Endothelial cell of umbilical vein (primary cell): ENCODE results near the gene DHRS9. TPM values are rescaled to one million over a fixed set of nuclear protein-coding genes. Genes with fewer than 3 reads are reported as not detected.

Source experiments
- BruUV-seq: library from RNA; stranded (reverse); fragments of 400-500 nt; replicated peaks from 2 replicates; lab custom pipeline; 2021; lab: Mats Ljungman, UMichigan
- CTCF ChIA-PET: fragments of 300-600, 350-600 bp; sonication (Branson Sonifier 250); formaldehyde crosslinking; loops from one replicate; lab custom pipeline; 2021; ENCODE audit warnings: antibody characterized with exemption, inconsistent platforms; lab: Charles Lee
- POLR2A ChIA-PET: fragments of 300-600, 350-600 bp; sonication (Branson Sonifier 250); formaldehyde crosslinking; loops from one replicate; lab custom pipeline; 2021; ENCODE audit warnings: antibody characterized with exemption, inconsistent platforms; lab: Charles Lee
- DNase-seq: peaks from one replicate; pipeline ENCODE4 v3.0.0-alpha.2; 2011; ENCODE audit warnings: low read depth, low spot score
- FAIRE-seq: peaks from 2 replicates; lab custom pipeline; 2011; peaks lifted over from hg19 to GRCh38; lab: Jason Lieb, UNC
- H2AFZ ChIP-seq: 2 replicates; pipeline ENCODE4 v1.6.0; 2012; ENCODE audit warnings: low read depth, low read length, control low read depth, inconsistent platforms
- H3K27ac ChIP-seq: 2 replicates; pipeline ENCODE4 v1.5.1; 2011; ENCODE audit warnings: low read depth, mild to moderate bottlenecking, control low read depth, low read length, moderate library complexity; ENCODE audit not compliant: insufficient read depth
- H3K27me3 ChIP-seq, 2 experiments: 2 replicates each; pipeline versions ENCODE4 v1.6.0 to v1.6.1; 2011; ENCODE audit warnings: low read length in 2 of 2, mixed read lengths in 1 of 2; ENCODE audit not compliant: control insufficient read depth in 2 of 2, insufficient read depth in 2 of 2
- H3K36me3 ChIP-seq, 2 experiments: 2 replicates in 1 of 2; 3 replicates in 1 of 2; pipeline ENCODE4 v1.5.1; 2011; ENCODE audit warnings: low read length in 2 of 2, mild to moderate bottlenecking in 1 of 2, moderate library complexity in 1 of 2; ENCODE audit not compliant: control insufficient read depth in 2 of 2, insufficient read depth in 2 of 2; ENCODE audit errors: extremely low read depth in 1 of 2
- H3K4me1 ChIP-seq: 3 replicates; pipeline ENCODE4 v1.5.1; 2011; ENCODE audit warnings: mild to moderate bottlenecking, low read length; ENCODE audit not compliant: control insufficient read depth, insufficient read depth; ENCODE audit errors: extremely low read depth
- H3K4me2 ChIP-seq: 2 replicates; pipeline ENCODE4 v1.6.1; 2011; ENCODE audit warnings: low read length, control low read depth, mixed read lengths; ENCODE audit not compliant: insufficient read depth
- H3K4me3 ChIP-seq, 3 experiments: fragments of 200-600 bp in 1 of 3; sonication (generic), shearing (Covaris generic) in 1 of 3; replicated peaks in 1 of 3; 2 replicates each; pipeline ENCODE4 v1.5.1; 2011 to 2016; ENCODE audit warnings: control low read depth in 3 of 3, low read length in 3 of 3, mild to moderate bottlenecking in 2 of 3, inconsistent platforms in 1 of 3, low read depth in 1 of 3, moderate library complexity in 1 of 3; ENCODE audit not compliant: insufficient read depth in 1 of 3
- H3K79me2 ChIP-seq: 2 replicates; pipeline ENCODE4 v1.6.0; 2012; ENCODE audit warnings: low read length, inconsistent platforms; ENCODE audit not compliant: control insufficient read depth, insufficient read depth
- H3K9ac ChIP-seq: replicated peaks from 2 replicates; pipeline ENCODE3; 2011; ENCODE audit warnings: low read length, control low read depth; ENCODE audit not compliant: insufficient read depth; ENCODE audit errors: extremely low read depth
- H3K9me1 ChIP-seq: replicated peaks from 3 replicates; pipeline ENCODE4 v1.6.0; 2011; ENCODE audit warnings: mild to moderate bottlenecking, low read length; ENCODE audit not compliant: control insufficient read depth, insufficient read depth; ENCODE audit errors: extremely low read depth
- H3K9me3 ChIP-seq: replicated peaks from 2 replicates; pipeline ENCODE4 v1.5.1; 2012; ENCODE audit warnings: low read length, inconsistent platforms; ENCODE audit not compliant: control insufficient read depth, insufficient read depth
- H4K20me1 ChIP-seq: replicated peaks from 2 replicates; pipeline ENCODE3; 2011; ENCODE audit warnings: mild to moderate bottlenecking, low read length; ENCODE audit not compliant: control insufficient read depth, insufficient read depth; ENCODE audit errors: extremely low read depth
- CTCF ChIP-seq, 2 donors: IDR thresholded peaks; 1 replicate in 1 of 2; 2 replicates in 1 of 2; pipeline ENCODE4 v1.5.1; 2011; ENCODE audit warnings: low read length in 2 of 2, mild to moderate bottlenecking in 2 of 2, moderate library complexity in 2 of 2, control low read depth in 1 of 2, inconsistent platforms in 1 of 2, low read depth in 1 of 2; ENCODE audit not compliant: insufficient read depth in 1 of 2; ENCODE audit errors: extremely low read depth in 1 of 2
- EZH2 ChIP-seq: IDR thresholded peaks from 2 replicates; pipeline ENCODE4 v1.6.1; 2012; ENCODE audit warnings: borderline replicate concordance, low read depth, mild to moderate bottlenecking, moderate library complexity, low read length, inconsistent platforms; ENCODE audit not compliant: severe bottlenecking
- FOS ChIP-seq: IDR thresholded peaks from 2 replicates; pipeline ENCODE4 v1.6.1; 2011; ENCODE audit warnings: mild to moderate bottlenecking, low read length, moderate library complexity, borderline replicate concordance; ENCODE audit not compliant: insufficient read depth
- GATA2 ChIP-seq: IDR thresholded peaks from 2 replicates; pipeline ENCODE4 v1.7.0; 2011; ENCODE audit warnings: low read depth, mild to moderate bottlenecking, moderate library complexity, mixed read lengths, low read length; ENCODE audit not compliant: insufficient read length, insufficient read depth
- JUN ChIP-seq: IDR thresholded peaks from 2 replicates; pipeline ENCODE4 v1.6.1; 2011; ENCODE audit warnings: borderline replicate concordance, low read depth; ENCODE audit not compliant: insufficient read length, insufficient read depth
- MAX ChIP-seq: IDR thresholded peaks from 2 replicates; pipeline ENCODE4 v1.6.1; 2011; ENCODE audit not compliant: insufficient read depth, insufficient read length
- MYC ChIP-seq: IDR thresholded peaks from one replicate; pipeline ENCODE4 v1.6.1; 2011; ENCODE audit warnings: mild to moderate bottlenecking, low read depth, low read length
- POLR2A ChIP-seq: IDR thresholded peaks from 2 replicates; pipeline ENCODE4 v1.6.1; 2012; ENCODE audit warnings: low read depth, mild to moderate bottlenecking, control low read depth, low read length
- POLR2AphosphoS5 ChIP-seq: IDR thresholded peaks from 2 replicates; pipeline ENCODE4 v1.6.1; 2012; ENCODE audit warnings: low read depth, mild to moderate bottlenecking, control low read depth, low read length, moderate library complexity; ENCODE audit not compliant: insufficient read depth
- dilution Hi-C: fragments of 300-500 bp; cut with MboI; formaldehyde crosslinking; loops from one replicate; pipeline ENCODE4 v1.15.0; 2019; ENCODE audit warnings: low sequenced_read_pairs; ENCODE audit not compliant: extremely low pct_ligation_motif_present
- intact Hi-C: fragments of 100-400 bp; cut with micrococcal nuclease; formaldehyde crosslinking; loops from one replicate; pipeline ENCODE4 v1.10.0; 2022
- polyA plus RNA-seq, 4 experiments: library from polyadenylated mRNA; depleted of rRNA in 3 of 4; stranded (reverse) in 3 of 4; unstranded in 1 of 4; fragments of >200 nt; gene quantifications; 2 replicates each; pipeline versions ENCODE4 v1.2.1 to v1.2.3, GENCODE V29; 2011 to 2012; ENCODE audit warnings: missing spikeins in 1 of 4
- total RNA-seq: library from RNA; stranded (reverse); gene quantifications from 2 replicates; pipeline ENCODE4 v1.2.3, GENCODE V29; 2021

The DHRS9 gene
- total and polyA plus RNA-seq, 2 donors (not counting 3 experiments of a cell fraction or from before 2014, with no cell fraction given) = 0.40 TPM; not detected in 1

- H3K9me3 ChIP-seq = no peaks in the 10 kb centered on the region
- FAIRE-seq (no peak), DNase-seq (no peak)
- H2AFZ ChIP-seq = no peak overlapping the region
- BruUV-seq = no TSS peak
- dilution Hi-C loops = no loop called here
- no peak overlapping the region for H3K9ac ChIP-seq
- no peaks in the 10 kb centered on the region for H4K20me1 ChIP-seq
- no peak overlapping the region for H3K27ac ChIP-seq
- no peaks in the 10 kb centered on the region for H3K27me3 ChIP-seq
- no peaks in the 10 kb centered on the region for H3K9me1 ChIP-seq
- H3K4me3 ChIP-seq = no peak overlapping the region
- H3K36me3 ChIP-seq = no peaks in the 10 kb centered on the region
- POLR2A ChIA-PET = no interaction called here
- CTCF ChIA-PET = no interaction called here
- no peaks in the 10 kb centered on the region for H3K79me2 ChIP-seq
- no peak for TF ChIP-seq EZH2
- intact Hi-C loops = no loop called here
- peaks cover 5% of the 10 kb centered on the region for H3K4me1 ChIP-seq
- no peak overlapping the region for H3K4me2 ChIP-seq
Measured at GRCh38 chr2:169046440-169047151, 22.8 kb upstream of the DHRS9 start.

- FAIRE-seq (no peak), DNase-seq (no peak)
- ChIA-PET POLR2A (no interaction called here), CTCF (interaction anchor here (0.5 kb wide), 1 partner anchor 35 kb away, joined by 3 read pairs; no protein-coding TSS in a partner anchor)
- Histone ChIP-seq H3K9me3 (no peaks in the 10 kb centered on the region), H3K9me1 (no peaks in the 10 kb centered on the region), H3K4me2 (no peak overlapping the region), H3K36me3 (no peaks in the 10 kb centered on the region), H3K79me2 (no peaks in the 10 kb centered on the region), H3K4me1 (peaks cover 5% of the 10 kb centered on the region), H4K20me1 (no peaks in the 10 kb centered on the region), H3K9ac (no peak overlapping the region), H3K27ac (no peak overlapping the region), H2AFZ (no peak overlapping the region), H3K27me3 (no peaks in the 10 kb centered on the region), H3K4me3 (no peak overlapping the region)
- intact Hi-C loops (no loop called here), dilution Hi-C loops (no loop called here)
- no peak for TF ChIP-seq JUN
- TF ChIP-seq FOS = no peak
- TF ChIP-seq POLR2A = no peak
- TF ChIP-seq MYC = no peak
- no peak for TF ChIP-seq GATA2
- TF ChIP-seq CTCF (IDR thresholded peaks at IDR 0.05; ENCODE audit: extremely low read depth in 1 of 2, insufficient read depth in 1 of 2, low read depth in 1 of 2, low read length in 2 of 2) = no peak
- no peak for TF ChIP-seq EZH2
- TF ChIP-seq MAX = no peak
- TF ChIP-seq POLR2AphosphoS5 = no peak
- BruUV-seq = no TSS peak
Measured at GRCh38 chr2:169047256-169048250, 21.8 kb upstream of the DHRS9 start.
